Articular chondrocyte of knee joint (primary cell): ENCODE data around the gene SERTM2. TPM values are rescaled to one million over a fixed set of nuclear protein-coding genes. Genes with fewer than 3 reads are reported as not detected.

ENCODE experiments used
- total RNA-seq: library from RNA; depleted of rRNA; stranded (reverse); fragments of >200 nt; gene quantifications from 2 replicates; pipeline ENCODE4 v1.2.3, GENCODE V29; 2012

Gene SERTM2
- total RNA-seq, result not detected in 2 replicates

DNA sequence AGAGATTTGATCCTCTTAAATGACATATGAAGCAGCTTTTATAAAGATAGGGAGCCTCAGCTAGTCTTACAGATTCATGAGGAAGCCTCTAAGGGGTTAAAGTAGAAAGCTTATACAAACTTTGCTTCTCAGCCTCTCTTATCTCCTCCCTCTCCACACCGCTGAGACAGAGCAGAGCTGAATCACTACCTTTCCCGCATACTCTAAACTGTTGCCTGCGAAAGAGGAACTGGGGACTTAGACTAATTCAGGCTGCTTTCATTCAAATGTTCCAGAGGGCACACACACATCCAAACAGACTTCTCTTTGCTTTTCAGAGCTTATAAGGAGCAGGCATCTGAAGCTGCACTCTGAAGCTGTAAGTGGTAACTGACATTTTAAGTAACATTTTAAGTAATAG lies at the start of gene SERTM2:
Gene SERTM2 (plus strand): TSS at position 169 of the 400 bp plus-strand sequence. CDS start 7,213 bp downstream, outside the sequence.

Other genes with a start within 250 kb of the SERTM2 start
- gene CAPN6, start 241.2 kb upstream of the SERTM2 start, total RNA-seq, result 0.32 and 0.78 TPM in 2 replicates
- under 0.01 TPM in 1 of 2 replicates, not detected in the other for gene DCX, start 99.5 kb upstream of the SERTM2 start, total RNA-seq
- gene ALG13, start 169.5 kb downstream of the SERTM2 start, total RNA-seq, result 45.4 and 58.0 TPM in 2 replicates